AG10803 (cell line): Measurements from ENCODE around the gene XRN2.

ENCODE experiments used
- DNase-seq: peaks from one replicate; pipeline ENCODE4 v3.0.0; 2010; ENCODE audit warnings: low read depth
- H3K4me3 ChIP-seq: 2 replicates; pipeline ENCODE4 v1.5.1; 2011; ENCODE audit warnings: mild to moderate bottlenecking, low read length, control low read depth
- CTCF ChIP-seq: conservative IDR thresholded peaks from 2 replicates; pipeline ENCODE4 v1.5.1; 2011; ENCODE audit warnings: mild to moderate bottlenecking, low read length, control low read depth, inconsistent platforms

XRN2 gene

GRCh38 chr20:21312813-21313474, 9.8 kb downstream of the XRN2 start:
- DNase-seq = no peak
- no peak overlapping the region for H3K4me3 ChIP-seq
- TF ChIP-seq CTCF = no peak

GRCh38 chr20:21315138-21315537, 12.0 kb downstream of the XRN2 start:
- TF ChIP-seq CTCF = no peak
- H3K4me3 ChIP-seq = no peak overlapping the region
- DNase-seq = peak; percentile 80

GRCh38 chr20:21322083-21322710, 19.1 kb downstream of the XRN2 start:
- no peak for TF ChIP-seq CTCF
- no peak overlapping the region for H3K4me3 ChIP-seq

GRCh38 chr20:21322921-21323331, 19.8 kb downstream of the XRN2 start:
- TF ChIP-seq CTCF = no peak
- H3K4me3 ChIP-seq = no peak overlapping the region
- DNase-seq = no peak

More at GRCh38 chr20:21322083-21322710, 19.1 kb downstream of the XRN2 start:
- DNase-seq = no peak

GRCh38 chr20:21323640-21324039, 20.5 kb downstream of the XRN2 start:
- H3K4me3 ChIP-seq = no peak overlapping the region
- no peak for TF ChIP-seq CTCF
- DNase-seq = peak; percentile 70

- peak; percentile 18 for DNase-seq
- H3K4me3 ChIP-seq = no peak overlapping the region
- no peak for TF ChIP-seq CTCF
These were observed 21.0 kb downstream of the XRN2 start for GRCh38 chr20:21324126-21324525.

- no peak for DNase-seq
- H3K4me3 ChIP-seq = no peak overlapping the region
- no peak for TF ChIP-seq CTCF
These were observed 22.2 kb downstream of the XRN2 start for GRCh38 chr20:21325296-21325695.
